AG09319 (cell line): ENCODE measurements around the gene CDHR4.

Experiments
- DNase-seq: peaks from one replicate; pipeline ENCODE4 v3.0.0-alpha.2; 2010; ENCODE audit warnings: low read depth; ENCODE audit errors: extremely low read depth
- TF ChIP-seq, protein P1 (sequence below): IDR thresholded peaks from 2 replicates; pipeline ENCODE4 v1.5.1; 2011; ENCODE audit warnings: low read depth, mild to moderate bottlenecking, inconsistent platforms, low read length, moderate library complexity

Gene CDHR4

DNA sequence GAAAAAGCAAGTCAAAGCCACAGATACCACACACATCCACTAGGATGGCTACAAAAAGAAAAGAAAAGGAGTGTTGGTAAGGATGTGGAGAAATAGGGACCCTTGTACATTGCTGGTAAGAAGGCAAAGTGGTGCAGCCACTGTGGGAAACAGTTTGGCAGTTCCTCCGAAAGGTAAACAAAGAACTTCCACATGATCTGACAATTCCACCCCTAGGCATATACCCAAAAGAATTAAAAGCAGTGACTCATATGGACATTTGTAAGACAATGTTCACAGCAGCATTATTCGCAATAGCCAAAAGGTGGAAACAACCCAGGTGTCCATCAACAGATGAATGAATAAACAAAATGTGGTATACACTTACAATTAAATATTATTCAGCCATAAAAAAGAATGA is 53.7 kb downstream of the CDHR4 start:
- TF ChIP-seq, protein P1, sequence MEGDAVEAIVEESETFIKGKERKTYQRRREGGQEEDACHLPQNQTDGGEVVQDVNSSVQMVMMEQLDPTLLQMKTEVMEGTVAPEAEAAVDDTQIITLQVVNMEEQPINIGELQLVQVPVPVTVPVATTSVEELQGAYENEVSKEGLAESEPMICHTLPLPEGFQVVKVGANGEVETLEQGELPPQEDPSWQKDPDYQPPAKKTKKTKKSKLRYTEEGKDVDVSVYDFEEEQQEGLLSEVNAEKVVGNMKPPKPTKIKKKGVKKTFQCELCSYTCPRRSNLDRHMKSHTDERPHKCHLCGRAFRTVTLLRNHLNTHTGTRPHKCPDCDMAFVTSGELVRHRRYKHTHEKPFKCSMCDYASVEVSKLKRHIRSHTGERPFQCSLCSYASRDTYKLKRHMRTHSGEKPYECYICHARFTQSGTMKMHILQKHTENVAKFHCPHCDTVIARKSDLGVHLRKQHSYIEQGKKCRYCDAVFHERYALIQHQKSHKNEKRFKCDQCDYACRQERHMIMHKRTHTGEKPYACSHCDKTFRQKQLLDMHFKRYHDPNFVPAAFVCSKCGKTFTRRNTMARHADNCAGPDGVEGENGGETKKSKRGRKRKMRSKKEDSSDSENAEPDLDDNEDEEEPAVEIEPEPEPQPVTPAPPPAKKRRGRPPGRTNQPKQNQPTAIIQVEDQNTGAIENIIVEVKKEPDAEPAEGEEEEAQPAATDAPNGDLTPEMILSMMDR, result no peak
- no peak for DNase-seq
